SK-N-SH treated with all-trans-retinoic acid at 6 μM for 48 hours (cell line): ENCODE measurements around the gene IGF2R.

ENCODE experiments used
- ATAC-seq: fragments of 200-7000 bp; cut with Tn5 transposase; 3 replicates; pipeline ENCODE4 v1.9.1; 2020; ENCODE audit warnings: mild to moderate bottlenecking, moderate library complexity
- ARNTL ChIP-seq: fragments of 450-650 bp; formaldehyde crosslinking; IDR thresholded peaks from 2 replicates; pipeline ENCODE4 v1.5.0; 2020; ENCODE audit warnings: low read depth, mild to moderate bottlenecking, moderate library complexity, borderline replicate concordance
- BACH2 ChIP-seq: fragments of 250-450 bp; sonication (Bioruptor Pico); IDR thresholded peaks from 2 replicates; pipeline ENCODE4 v1.9.0; 2021; ENCODE audit warnings: mild to moderate bottlenecking, borderline replicate concordance
- CREB5 ChIP-seq: fragments of 250-450 bp; sonication (Bioruptor Pico); IDR thresholded peaks from 2 replicates; pipeline ENCODE4 v1.5.1; 2020; ENCODE audit warnings: low read depth, mild to moderate bottlenecking, moderate library complexity
- CSDC2 ChIP-seq: fragments of 250-450 bp; sonication (Bioruptor Pico); IDR thresholded peaks from 2 replicates; pipeline ENCODE4 v1.5.0; 2020; ENCODE audit warnings: mild to moderate bottlenecking, moderate library complexity
- ESRRG ChIP-seq: fragments of 250-450 bp; sonication (Bioruptor Pico); IDR thresholded peaks from 2 replicates; pipeline ENCODE4 v1.6.1; 2021; ENCODE audit warnings: mild to moderate bottlenecking
- GLIS3 ChIP-seq: fragments of 250-450 bp; sonication (Bioruptor Pico); IDR thresholded peaks from 2 replicates; pipeline ENCODE4 v1.5.0; 2020; ENCODE audit warnings: mild to moderate bottlenecking, moderate library complexity
- ISL1 ChIP-seq: fragments of 250-450 bp; sonication (Bioruptor Pico); IDR thresholded peaks from 2 replicates; pipeline ENCODE4 v2.1.2; 2022; ENCODE audit warnings: mild to moderate bottlenecking, moderate library complexity
- OSR1 ChIP-seq: fragments of 250-450 bp; sonication (Bioruptor Pico); IDR thresholded peaks from 2 replicates; pipeline ENCODE4 v1.8.0; 2022; ENCODE audit warnings: moderate library complexity, mild to moderate bottlenecking, inconsistent platforms
- PATZ1 ChIP-seq: fragments of 250-450 bp; sonication (Bioruptor Pico); IDR thresholded peaks from 2 replicates; pipeline ENCODE4 v1.8.0; 2020; ENCODE audit warnings: mild to moderate bottlenecking, moderate library complexity, borderline replicate concordance
- PPARA ChIP-seq: fragments of 250-450 bp; sonication (Bioruptor Pico); IDR thresholded peaks from 2 replicates; pipeline ENCODE4 v1.5.0; 2020; ENCODE audit warnings: mild to moderate bottlenecking, borderline replicate concordance
- RARB ChIP-seq: fragments of 250-450 bp; sonication (Bioruptor Pico); IDR thresholded peaks from 2 replicates; pipeline ENCODE4 v1.8.0; 2021; ENCODE audit warnings: mild to moderate bottlenecking, moderate library complexity
- SNAI2 ChIP-seq: fragments of 250-450 bp; sonication (Bioruptor Pico); IDR thresholded peaks from 2 replicates; pipeline ENCODE4 v1.5.0; 2020; ENCODE audit warnings: mild to moderate bottlenecking, moderate library complexity
- TCF4 ChIP-seq: fragments of 250-450 bp; sonication (Bioruptor Pico); IDR thresholded peaks from 2 replicates; pipeline ENCODE4 v1.8.0; 2021; ENCODE audit warnings: mild to moderate bottlenecking, moderate library complexity, borderline replicate concordance
- TOX ChIP-seq: fragments of 250-450 bp; sonication (Bioruptor Pico); IDR thresholded peaks from 2 replicates; pipeline ENCODE4 v1.8.0; 2021; ENCODE audit warnings: mild to moderate bottlenecking, moderate library complexity, borderline replicate concordance
- ZC3H10 ChIP-seq: fragments of 250-450 bp; sonication (Bioruptor Pico); IDR thresholded peaks from 2 replicates; pipeline ENCODE4 v1.5.1; 2021; ENCODE audit warnings: mild to moderate bottlenecking, moderate library complexity
- ZFP3 ChIP-seq: fragments of 250-450 bp; sonication (Bioruptor Pico); IDR thresholded peaks from 2 replicates; pipeline ENCODE4 v1.5.0; 2020; ENCODE audit warnings: mild to moderate bottlenecking, moderate library complexity
- ZFP30 ChIP-seq: fragments of 450-650 bp; formaldehyde crosslinking; IDR thresholded peaks from 2 replicates; pipeline ENCODE4 v1.5.0; 2022; ENCODE audit warnings: mild to moderate bottlenecking, moderate library complexity
- ZNF565 ChIP-seq: fragments of 450-650 bp; formaldehyde crosslinking; conservative IDR thresholded peaks from 2 replicates; pipeline ENCODE4 v1.5.0; 2020; ENCODE audit warnings: low read depth, mild to moderate bottlenecking, moderate library complexity
- ZNF70 ChIP-seq: fragments of 450-650 bp; formaldehyde crosslinking; IDR thresholded peaks from 2 replicates; pipeline ENCODE4 v1.5.0; 2020; ENCODE audit warnings: mild to moderate bottlenecking, moderate library complexity
- ZNF8 ChIP-seq: fragments of 450-650 bp; formaldehyde crosslinking; IDR thresholded peaks from 2 replicates; pipeline ENCODE4 v1.5.0; 2020; ENCODE audit warnings: mild to moderate bottlenecking, moderate library complexity
- TF ChIP-seq, protein P1 (sequence below): fragments of 250-450 bp; sonication (Bioruptor Pico); IDR thresholded peaks from 2 replicates; pipeline ENCODE4 v1.5.0; 2020; ENCODE audit warnings: mild to moderate bottlenecking, moderate library complexity
- TF ChIP-seq, protein P2 (sequence below): fragments of 250-450 bp; sonication (Bioruptor Pico); IDR thresholded peaks from 2 replicates; pipeline ENCODE4 v1.5.1; 2021; ENCODE audit warnings: mild to moderate bottlenecking, moderate library complexity
- TF ChIP-seq, protein P3 (sequence below): fragments of 250-450 bp; sonication (Bioruptor Pico); IDR thresholded peaks from 2 replicates; pipeline ENCODE4 v1.8.0; 2021; ENCODE audit warnings: low read depth, mild to moderate bottlenecking, moderate library complexity, borderline replicate concordance

Gene IGF2R

DNA sequence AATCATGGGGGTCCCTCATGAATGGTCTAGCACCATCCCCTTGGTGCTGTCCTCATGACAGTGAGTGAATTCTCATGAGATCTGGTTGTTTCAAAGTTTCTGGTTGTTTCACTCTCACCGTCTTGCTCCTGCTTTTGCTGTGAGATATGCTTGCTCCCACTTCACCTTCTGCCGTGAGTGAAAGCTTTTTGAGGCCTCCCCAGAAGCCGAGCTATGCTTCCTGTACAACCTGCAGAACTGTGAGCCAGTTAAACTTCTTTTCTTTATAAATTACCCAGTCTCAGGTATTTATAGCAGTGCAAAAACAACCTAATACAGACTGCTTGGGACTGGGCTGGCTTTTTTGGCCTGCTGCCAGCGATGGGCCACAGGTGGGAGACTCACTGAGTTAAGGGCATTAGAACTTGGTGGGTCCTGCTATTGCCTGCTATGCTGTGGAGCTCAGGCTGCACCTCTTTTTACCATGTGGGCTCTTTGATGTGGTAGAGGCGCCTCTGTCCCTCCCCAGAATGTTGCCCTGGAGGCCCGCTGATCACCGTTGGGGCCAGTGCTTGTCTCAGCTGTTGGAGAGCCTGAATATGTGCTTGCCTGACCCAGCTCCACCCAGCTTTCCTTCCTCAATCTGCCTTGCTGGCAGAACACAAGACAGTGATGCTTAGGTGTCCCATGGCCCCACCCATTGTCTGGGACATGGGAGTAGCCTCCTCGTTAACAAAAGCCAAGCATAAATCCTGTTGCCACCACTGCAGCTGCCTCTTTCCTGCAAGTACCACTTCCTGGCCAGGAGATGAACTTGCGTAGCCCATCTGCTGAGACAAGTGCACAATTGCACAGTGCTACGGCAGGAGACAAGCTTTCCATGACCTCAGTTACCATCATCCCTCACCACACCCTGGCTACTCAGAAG, 47.1 kb downstream of the IGF2R start:
- no peak for TF ChIP-seq TCF4 (CRISPR knock-in tag)
- no peak for TF ChIP-seq OSR1 (CRISPR knock-in tag)
- no peak for TF ChIP-seq GLIS3 (CRISPR knock-in tag)
- TF ChIP-seq, protein P1, sequence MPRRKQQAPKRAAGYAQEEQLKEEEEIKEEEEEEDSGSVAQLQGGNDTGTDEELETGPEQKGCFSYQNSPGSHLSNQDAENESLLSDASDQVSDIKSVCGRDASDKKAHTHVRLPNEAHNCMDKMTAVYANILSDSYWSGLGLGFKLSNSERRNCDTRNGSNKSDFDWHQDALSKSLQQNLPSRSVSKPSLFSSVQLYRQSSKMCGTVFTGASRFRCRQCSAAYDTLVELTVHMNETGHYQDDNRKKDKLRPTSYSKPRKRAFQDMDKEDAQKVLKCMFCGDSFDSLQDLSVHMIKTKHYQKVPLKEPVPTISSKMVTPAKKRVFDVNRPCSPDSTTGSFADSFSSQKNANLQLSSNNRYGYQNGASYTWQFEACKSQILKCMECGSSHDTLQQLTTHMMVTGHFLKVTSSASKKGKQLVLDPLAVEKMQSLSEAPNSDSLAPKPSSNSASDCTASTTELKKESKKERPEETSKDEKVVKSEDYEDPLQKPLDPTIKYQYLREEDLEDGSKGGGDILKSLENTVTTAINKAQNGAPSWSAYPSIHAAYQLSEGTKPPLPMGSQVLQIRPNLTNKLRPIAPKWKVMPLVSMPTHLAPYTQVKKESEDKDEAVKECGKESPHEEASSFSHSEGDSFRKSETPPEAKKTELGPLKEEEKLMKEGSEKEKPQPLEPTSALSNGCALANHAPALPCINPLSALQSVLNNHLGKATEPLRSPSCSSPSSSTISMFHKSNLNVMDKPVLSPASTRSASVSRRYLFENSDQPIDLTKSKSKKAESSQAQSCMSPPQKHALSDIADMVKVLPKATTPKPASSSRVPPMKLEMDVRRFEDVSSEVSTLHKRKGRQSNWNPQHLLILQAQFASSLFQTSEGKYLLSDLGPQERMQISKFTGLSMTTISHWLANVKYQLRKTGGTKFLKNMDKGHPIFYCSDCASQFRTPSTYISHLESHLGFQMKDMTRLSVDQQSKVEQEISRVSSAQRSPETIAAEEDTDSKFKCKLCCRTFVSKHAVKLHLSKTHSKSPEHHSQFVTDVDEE (CRISPR knock-in tag), result no peak
- TF ChIP-seq PATZ1 (CRISPR knock-in tag), result no peak
- no peak for TF ChIP-seq BACH2 (CRISPR knock-in tag)
- no peak for TF ChIP-seq CREB5 (CRISPR knock-in tag)
- no peak for TF ChIP-seq ZNF70 (CRISPR knock-in tag)
- no peak for TF ChIP-seq ZC3H10 (CRISPR knock-in tag)
- no peak for TF ChIP-seq TOX
- TF ChIP-seq, protein P2, sequence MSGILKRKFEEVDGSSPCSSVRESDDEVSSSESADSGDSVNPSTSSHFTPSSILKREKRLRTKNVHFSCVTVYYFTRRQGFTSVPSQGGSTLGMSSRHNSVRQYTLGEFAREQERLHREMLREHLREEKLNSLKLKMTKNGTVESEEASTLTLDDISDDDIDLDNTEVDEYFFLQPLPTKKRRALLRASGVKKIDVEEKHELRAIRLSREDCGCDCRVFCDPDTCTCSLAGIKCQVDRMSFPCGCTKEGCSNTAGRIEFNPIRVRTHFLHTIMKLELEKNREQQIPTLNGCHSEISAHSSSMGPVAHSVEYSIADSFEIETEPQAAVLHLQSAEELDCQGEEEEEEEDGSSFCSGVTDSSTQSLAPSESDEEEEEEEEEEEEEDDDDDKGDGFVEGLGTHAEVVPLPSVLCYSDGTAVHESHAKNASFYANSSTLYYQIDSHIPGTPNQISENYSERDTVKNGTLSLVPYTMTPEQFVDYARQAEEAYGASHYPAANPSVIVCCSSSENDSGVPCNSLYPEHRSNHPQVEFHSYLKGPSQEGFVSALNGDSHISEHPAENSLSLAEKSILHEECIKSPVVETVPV, result no peak
- TF ChIP-seq SNAI2 (CRISPR knock-in tag), result no peak
- TF ChIP-seq ZNF8, result no peak
- TF ChIP-seq RARB (CRISPR knock-in tag), result no peak
- TF ChIP-seq PPARA (CRISPR knock-in tag), result no peak
- no peak for TF ChIP-seq ZFP3 (CRISPR knock-in tag)
- no peak for TF ChIP-seq ZFP30 (CRISPR knock-in tag)
- no peak for ATAC-seq

- no peak for ATAC-seq
These were observed 53.2 kb downstream of the IGF2R start for GRCh38 chr6:160022101-160022500.

More at GRCh38 chr6:160022101-160022500, 53.2 kb downstream of the IGF2R start:
- TF ChIP-seq OSR1 (CRISPR knock-in tag) (no peak), ARNTL (no peak), ZFP30 (CRISPR knock-in tag) (no peak), ZFP3 (CRISPR knock-in tag) (no peak), PATZ1 (CRISPR knock-in tag) (no peak), ZNF8 (no peak), ZC3H10 (CRISPR knock-in tag) (no peak), ZNF565 (CRISPR knock-in tag) (no peak), CSDC2 (CRISPR knock-in tag) (no peak), ISL1 (no peak), BACH2 (CRISPR knock-in tag) (no peak), TOX (no peak), ESRRG (CRISPR knock-in tag) (no peak), CREB5 (CRISPR knock-in tag) (no peak)
- TF ChIP-seq, protein P3, sequence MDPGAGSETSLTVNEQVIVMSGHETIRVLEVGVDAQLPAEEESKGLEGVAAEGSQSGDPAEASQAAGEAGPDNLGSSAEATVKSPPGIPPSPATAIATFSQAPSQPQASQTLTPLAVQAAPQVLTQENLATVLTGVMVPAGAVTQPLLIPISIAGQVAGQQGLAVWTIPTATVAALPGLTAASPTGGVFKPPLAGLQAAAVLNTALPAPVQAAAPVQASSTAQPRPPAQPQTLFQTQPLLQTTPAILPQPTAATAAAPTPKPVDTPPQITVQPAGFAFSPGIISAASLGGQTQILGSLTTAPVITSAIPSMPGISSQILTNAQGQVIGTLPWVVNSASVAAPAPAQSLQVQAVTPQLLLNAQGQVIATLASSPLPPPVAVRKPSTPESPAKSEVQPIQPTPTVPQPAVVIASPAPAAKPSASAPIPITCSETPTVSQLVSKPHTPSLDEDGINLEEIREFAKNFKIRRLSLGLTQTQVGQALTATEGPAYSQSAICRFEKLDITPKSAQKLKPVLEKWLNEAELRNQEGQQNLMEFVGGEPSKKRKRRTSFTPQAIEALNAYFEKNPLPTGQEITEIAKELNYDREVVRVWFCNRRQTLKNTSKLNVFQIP (CRISPR knock-in tag), result no peak
